NCI-H524 (cell line): ENCODE results near the gene KCTD7.
"Not testable (repeated sequence)": the region's sequence is repeated elsewhere in the genome, so short reads cannot be mapped to it uniquely, and the experiment has no call there.

Experiments
- DNase-seq, 2 experiments: peaks; one replicate each; lab custom pipeline; 2025; lab: John Stamatoyannopoulos, UW

KCTD7 gene

GRCh38 chr7:66617295-66617694 lies 11.4 kb upstream of the KCTD7 start:
- no peak for DNase-seq

- DNase-seq: peak in 1 of 2 experiments; percentile 5
Measured at GRCh38 chr7:66619341-66619948, 9.2 kb upstream of the KCTD7 start.

GRCh38 chr7:66626331-66626934 lies 2.2 kb upstream of the KCTD7 start:
- DNase-seq: no peak

- no peak for DNase-seq
Measured at GRCh38 chr7:66627151-66627681, 1.5 kb upstream of the KCTD7 start.

- DNase-seq: peak in 1 of 2 experiments; percentile 45
Measured at GRCh38 chr7:66627881-66628360, 760 bp upstream of the KCTD7 start.

- DNase-seq: no peak
Measured at GRCh38 chr7:66629222-66630062, 761 bp downstream of the KCTD7 start.

- no peak for DNase-seq
Measured at GRCh38 chr7:66630531-66630930, 1.9 kb downstream of the KCTD7 start.

GRCh38 chr7:66631471-66631870 lies 2.8 kb downstream of the KCTD7 start:
- no peak for DNase-seq

- no peak for DNase-seq
Measured at GRCh38 chr7:66634816-66635215, 6.1 kb downstream of the KCTD7 start.

- not testable (repeated sequence) for DNase-seq
Measured at GRCh38 chr7:66635322-66635981, 6.8 kb downstream of the KCTD7 start.

- not testable (repeated sequence) for DNase-seq
Measured at GRCh38 chr7:66635982-66636546, 7.4 kb downstream of the KCTD7 start.

GRCh38 chr7:66638309-66639099 lies 9.8 kb downstream of the KCTD7 start:
- no peak for DNase-seq

- no peak for DNase-seq
Measured at GRCh38 chr7:66639773-66640172, 11.1 kb downstream of the KCTD7 start.

GRCh38 chr7:66640802-66641525 lies 12.3 kb downstream of the KCTD7 start:
- DNase-seq: no peak

- DNase-seq: no peak
Measured at GRCh38 chr7:66641526-66641871, 12.8 kb downstream of the KCTD7 start.

GRCh38 chr7:66642186-66642585 lies 13.5 kb downstream of the KCTD7 start:
- DNase-seq: no peak

GRCh38 chr7:66642932-66643331 lies 14.3 kb downstream of the KCTD7 start:
- no peak for DNase-seq

- no peak for DNase-seq
Measured at GRCh38 chr7:66643395-66643794, 14.7 kb downstream of the KCTD7 start.

GRCh38 chr7:66651026-66651425 lies 22.3 kb downstream of the KCTD7 start:
- DNase-seq: not testable (repeated sequence)

- DNase-seq: not testable (repeated sequence)
Measured at GRCh38 chr7:66653719-66654274, 25.1 kb downstream of the KCTD7 start.
